Cardiac fibroblast (primary cell): Measurements from ENCODE around the gene HEXD.
"Not testable (repeated sequence)": the region's sequence is repeated elsewhere in the genome, so short reads cannot be mapped to it uniquely, and the experiment has no call there.

Experiments
- DNase-seq, 2 donors: peaks; one replicate each; pipeline versions ENCODE4 v3.0.0 to v3.0.0-alpha.2; 2010; ENCODE audit warnings: low read depth in 2 of 2
- H3K4me3 ChIP-seq, 2 donors: replicated peaks in 1 of 2; 1 replicate in 1 of 2; 2 replicates in 1 of 2; pipeline ENCODE4 v1.5.1; 2011; ENCODE audit warnings: low read depth in 2 of 2, low read length in 2 of 2, mild to moderate bottlenecking in 2 of 2, moderate library complexity in 1 of 2
- CTCF ChIP-seq: IDR thresholded peaks from one replicate; pipeline ENCODE4 v1.5.1; 2011; ENCODE audit warnings: low read depth, mild to moderate bottlenecking, low read length, inconsistent platforms

The HEXD gene

GRCh38 chr17:82373731-82374625 is 44.2 kb upstream of the HEXD start:
- no peak for DNase-seq
- no peak overlapping the region for H3K4me3 ChIP-seq
- no peak for TF ChIP-seq CTCF

- no peak for TF ChIP-seq CTCF
- no peak overlapping the region for H3K4me3 ChIP-seq
- DNase-seq = no peak
Measured at GRCh38 chr17:82374626-82375331, 43.4 kb upstream of the HEXD start.

GRCh38 chr17:82375359-82376041 is 42.6 kb upstream of the HEXD start:
- no peak overlapping the region for H3K4me3 ChIP-seq
- no peak for DNase-seq
- TF ChIP-seq CTCF = no peak

- no peak overlapping the region for H3K4me3 ChIP-seq
- no peak for DNase-seq
- TF ChIP-seq CTCF = no peak
Measured at GRCh38 chr17:82376042-82376730, 42.0 kb upstream of the HEXD start.

- DNase-seq, H3K4me3 ChIP-seq: not testable (repeated sequence)
Measured at GRCh38 chr17:82377294-82377693, 40.9 kb upstream of the HEXD start.

- no peak for DNase-seq
- no peak overlapping the region for H3K4me3 ChIP-seq
- TF ChIP-seq CTCF = no peak
Measured at GRCh38 chr17:82377924-82378740, 40.0 kb upstream of the HEXD start.
